ENCODE measurements around the gene ATP2B3.

The ATP2B3 gene

GRCh38 chrX:153622661-153623309 is 105.3 kb downstream of the ATP2B3 start:
- DNase-seq = no peak

- DNase-seq = no peak
Measured at GRCh38 chrX:153623310-153624029, 106.0 kb downstream of the ATP2B3 start.

- DNase-seq = no peak
Measured at GRCh38 chrX:153624196-153625091, 107.0 kb downstream of the ATP2B3 start.

- DNase-seq = no peak
Measured at GRCh38 chrX:153625271-153626024, 108.0 kb downstream of the ATP2B3 start.

- no peak for DNase-seq
Measured at GRCh38 chrX:153626025-153626633, 108.7 kb downstream of the ATP2B3 start.

DNA sequence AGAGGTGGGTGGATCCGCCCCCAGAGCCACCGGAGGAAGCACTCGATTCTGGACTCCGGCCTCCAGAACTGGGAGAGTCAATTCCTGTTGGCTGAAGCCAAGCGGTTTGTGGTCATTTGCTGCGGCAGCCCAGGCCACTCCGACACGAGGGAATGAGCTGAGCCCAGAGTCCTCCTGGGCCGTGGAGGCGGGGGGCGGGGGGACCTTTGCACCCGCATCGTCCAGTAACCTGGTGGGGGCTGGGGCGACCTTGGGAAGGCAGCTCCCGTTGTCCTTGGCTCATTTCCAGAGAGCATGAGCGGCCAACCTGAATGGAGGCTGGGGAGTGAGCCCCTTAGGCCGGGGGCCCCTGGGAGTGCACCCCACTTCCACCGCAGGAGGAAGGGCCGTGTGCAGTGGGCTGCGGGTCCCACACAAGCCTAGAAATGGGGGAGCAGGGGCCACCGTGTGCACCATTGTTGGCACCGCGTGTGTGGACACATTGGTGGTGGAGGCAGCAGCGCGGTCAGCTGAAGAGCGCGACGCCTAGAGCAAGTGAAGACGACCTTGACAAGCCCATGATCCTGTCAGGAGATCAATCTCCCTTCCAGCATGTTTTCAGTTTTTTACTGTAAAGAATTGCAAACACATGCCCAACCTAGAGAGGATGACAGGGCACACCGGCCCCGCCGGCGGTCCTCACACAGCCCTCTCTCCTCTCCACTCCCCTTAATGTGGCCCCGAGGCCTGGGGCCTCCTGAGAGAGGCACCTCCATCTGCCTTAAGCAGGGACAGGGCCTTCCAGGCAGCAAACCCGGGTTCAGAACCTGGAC is 109.6 kb downstream of the ATP2B3 start:
- DNase-seq = no peak

- no peak for DNase-seq
Measured at GRCh38 chrX:153627675-153628111, 110.3 kb downstream of the ATP2B3 start.

DNA sequence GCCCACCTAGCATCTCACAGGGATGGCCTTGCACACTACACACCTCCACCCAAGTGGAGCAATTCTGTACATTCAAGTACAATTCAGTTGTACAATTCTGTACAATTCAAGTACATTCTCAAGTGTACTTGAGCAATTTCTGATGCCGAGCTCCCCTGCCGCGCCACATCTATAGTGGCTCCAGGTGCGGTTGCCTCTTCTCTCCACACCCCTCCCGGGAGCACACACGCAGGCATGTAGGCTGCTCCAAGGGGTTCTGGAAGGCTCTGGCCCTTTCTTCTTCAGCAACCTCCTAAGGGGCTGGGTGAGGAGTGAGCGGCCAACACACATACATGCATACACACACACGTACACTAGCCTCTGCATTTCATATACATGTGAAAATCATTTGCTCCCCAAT is 110.7 kb downstream of the ATP2B3 start:
- no peak for DNase-seq

DNA sequence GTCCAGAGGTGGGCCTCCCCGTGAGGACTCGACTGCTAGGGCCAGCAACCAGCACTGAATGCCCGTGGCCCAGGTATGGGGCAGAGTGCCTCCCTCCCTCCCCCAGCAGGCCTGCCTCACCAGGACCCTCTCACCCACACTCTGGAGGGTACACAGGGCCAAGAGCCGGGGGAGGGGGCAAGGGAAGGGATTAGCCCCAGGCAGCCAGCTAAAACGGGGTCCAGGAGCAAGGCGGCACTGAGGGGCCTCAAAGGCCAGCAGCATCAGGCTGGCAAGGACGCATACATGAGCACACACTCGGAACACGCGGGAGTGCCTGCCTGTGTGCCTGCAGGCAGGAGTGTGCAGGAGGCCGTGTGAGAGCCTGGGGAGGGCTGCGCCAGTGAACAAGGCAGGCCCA is 111.2 kb downstream of the ATP2B3 start:
- DNase-seq = no peak

DNA sequence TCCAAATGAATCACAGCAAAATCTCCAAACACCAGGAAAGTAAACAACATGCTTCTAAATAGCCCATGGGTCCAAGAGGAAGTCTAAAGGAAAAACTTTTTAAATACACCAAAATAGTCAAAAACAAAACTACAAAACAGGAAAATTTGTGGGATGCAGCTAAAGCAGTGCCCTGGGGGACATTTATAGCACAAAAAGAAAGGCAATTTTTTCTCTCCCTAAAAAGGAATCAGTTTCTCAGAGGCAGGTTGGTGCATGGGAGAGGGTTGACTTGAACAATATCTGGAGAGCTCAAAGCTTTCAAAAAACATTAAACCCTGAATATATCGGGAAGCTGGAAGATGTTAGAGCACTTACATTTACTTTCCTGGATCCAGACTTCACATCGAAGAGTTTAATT is 113.9 kb downstream of the ATP2B3 start:
- no peak for DNase-seq

DNA sequence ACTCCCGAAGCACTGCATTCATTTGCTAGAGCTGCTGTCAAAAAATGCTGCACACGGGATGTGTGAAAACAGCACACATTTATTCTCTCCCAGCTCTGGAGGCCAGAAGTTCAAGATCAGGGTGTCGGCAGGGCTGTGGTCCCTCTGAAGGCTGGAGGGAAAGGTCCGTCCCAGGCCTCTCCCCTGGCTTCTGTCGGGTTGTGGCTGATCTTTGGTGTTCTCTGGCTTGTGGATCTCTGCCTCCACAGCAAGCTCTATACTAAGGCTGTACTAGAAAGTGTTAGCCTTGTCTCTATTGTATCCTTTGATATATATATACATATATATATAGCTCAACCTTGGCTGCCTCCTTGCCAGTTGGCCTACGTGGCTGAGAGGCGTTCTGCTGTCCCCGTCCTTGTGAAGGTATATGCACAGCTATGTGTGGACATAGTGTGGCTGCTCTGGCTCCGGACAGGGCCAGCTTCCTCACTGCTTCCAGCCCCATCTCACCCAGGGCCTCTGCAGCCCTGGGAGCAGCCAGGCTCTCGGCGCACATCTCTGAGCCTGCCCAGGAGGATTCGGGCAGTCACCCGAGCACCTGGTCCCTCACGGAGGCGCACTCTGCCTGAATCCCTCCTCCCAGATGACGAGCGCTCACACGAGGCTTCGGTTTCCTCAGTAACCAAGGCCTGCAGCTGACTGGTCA is 114.6 kb downstream of the ATP2B3 start:
- DNase-seq = no peak
